Stimulated activated CD8-positive, alpha-beta memory T cell treated with anti-CD3 and anti-CD28 coated beads, Interleukin-15, amount 100 ng/mL, for 24 hours (primary cell): ENCODE results near the gene NUBP1.
"Not testable (repeated sequence)": the region's sequence is repeated elsewhere in the genome, so short reads cannot be mapped to it uniquely, and the experiment has no call there.

Source experiments
- DNase-seq: peaks from one replicate; pipeline ENCODE4 v3.0.0-alpha.2; 2020; ENCODE audit warnings: low read depth

The NUBP1 gene

GRCh38 chr16:10751291-10751697 is 7.7 kb downstream of the NUBP1 start:
- no peak for DNase-seq

- DNase-seq: no peak
Measured at GRCh38 chr16:10752843-10753523, 9.3 kb downstream of the NUBP1 start.

DNA sequence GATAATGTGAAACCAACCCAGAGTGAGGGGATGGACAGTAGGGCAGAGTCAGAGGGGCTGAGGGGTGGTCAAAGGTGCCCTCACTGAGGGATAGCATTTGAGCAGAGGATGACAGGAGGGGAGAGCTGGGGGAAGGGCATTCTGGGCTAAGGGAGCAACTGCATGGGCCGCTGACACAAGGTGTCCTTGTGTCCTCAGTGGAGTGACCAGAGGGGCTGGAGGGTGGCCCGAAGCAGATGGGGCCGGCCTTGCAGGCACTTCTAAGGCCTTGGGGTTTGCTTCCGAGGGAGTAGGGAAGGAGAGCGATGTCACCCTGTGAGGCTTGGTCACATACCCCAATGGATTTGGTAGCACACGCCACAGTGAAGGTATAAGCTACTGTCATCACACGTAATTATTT is 10.0 kb downstream of the NUBP1 start:
- DNase-seq: no peak

DNA sequence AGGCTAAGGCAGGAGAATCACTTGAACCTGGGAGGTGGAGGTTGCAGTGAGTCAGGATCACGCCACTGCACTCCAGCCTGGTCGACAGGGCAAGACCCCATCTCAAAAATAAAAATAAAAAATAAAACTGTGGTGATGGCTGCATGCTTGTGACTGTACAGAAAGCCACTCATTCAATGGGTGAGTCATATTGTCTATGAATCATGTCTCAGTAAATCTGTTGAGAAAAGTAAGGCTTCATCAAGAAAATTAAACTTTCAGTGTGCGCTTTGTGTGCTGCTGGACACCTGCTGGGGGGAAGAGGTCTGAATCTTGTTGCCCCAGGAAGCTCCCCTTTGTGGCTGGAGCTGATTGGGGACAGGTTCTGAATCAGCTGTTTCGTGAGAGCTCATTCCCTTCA is 11.3 kb downstream of the NUBP1 start:
- no peak for DNase-seq

DNA sequence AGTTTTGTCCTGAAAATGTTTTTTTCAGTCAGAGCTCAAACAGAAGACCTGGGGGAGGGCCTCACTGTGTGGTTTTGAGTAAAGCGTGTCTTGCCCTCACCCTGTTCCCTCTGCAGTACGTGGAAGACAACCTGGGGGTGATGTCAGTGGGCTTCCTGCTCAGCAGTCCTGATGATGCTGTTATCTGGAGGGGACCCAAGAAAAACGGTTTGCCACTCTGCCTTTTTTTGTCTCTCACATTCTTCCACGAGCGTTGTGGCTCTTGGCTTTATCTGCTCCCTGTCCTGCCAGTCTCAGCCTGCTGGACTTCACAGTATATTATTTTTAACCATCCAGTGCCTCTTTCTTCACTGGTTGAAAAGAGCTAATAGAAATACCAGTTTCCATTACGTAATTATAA is 12.9 kb downstream of the NUBP1 start:
- no peak for DNase-seq

GRCh38 chr16:10760858-10761257 is 17.2 kb downstream of the NUBP1 start:
- DNase-seq: no peak

- DNase-seq: no peak
Measured at GRCh38 chr16:10761373-10761772, 17.7 kb downstream of the NUBP1 start.

DNA sequence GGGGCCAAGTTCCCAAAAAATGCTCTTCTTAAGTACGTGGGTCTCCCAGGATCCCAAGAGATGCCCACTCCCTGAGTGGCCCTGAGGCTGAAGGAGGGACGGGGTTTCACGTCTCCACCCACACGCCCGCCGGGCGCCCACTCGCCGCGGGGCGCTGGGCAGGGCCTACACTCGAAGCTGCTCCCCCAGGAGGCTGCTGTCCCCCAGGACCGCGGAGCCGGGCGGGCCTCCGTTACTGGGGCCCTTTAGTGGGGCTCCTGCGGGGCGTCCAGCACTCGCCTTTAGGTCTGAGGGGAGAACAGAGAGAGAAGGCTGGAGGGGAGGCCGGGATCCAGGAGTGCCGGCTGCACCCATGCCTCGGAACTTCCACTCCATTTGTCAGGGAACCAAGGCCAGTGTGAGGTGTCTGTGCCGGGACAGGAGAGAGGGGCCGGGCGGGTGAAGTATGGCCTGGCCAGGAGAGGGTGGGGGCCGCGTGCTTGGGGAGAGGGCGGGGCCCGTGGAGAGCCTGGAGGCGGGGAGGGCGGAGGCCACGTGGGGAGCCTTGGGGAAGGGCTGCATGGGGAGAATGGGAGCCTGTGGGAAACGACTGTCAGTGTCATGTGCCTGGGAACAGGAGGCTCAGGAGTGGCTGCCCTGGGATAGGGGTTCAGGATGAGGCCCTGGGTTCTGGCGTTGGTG is 18.8 kb downstream of the NUBP1 start:
- DNase-seq: no peak

- DNase-seq: no peak
Measured at GRCh38 chr16:10763456-10763855, 19.8 kb downstream of the NUBP1 start.

GRCh38 chr16:10765772-10766171 is 22.1 kb downstream of the NUBP1 start:
- DNase-seq: no peak

- no peak for DNase-seq
Measured at GRCh38 chr16:10767127-10767526, 23.5 kb downstream of the NUBP1 start.

- DNase-seq: no peak
Measured at GRCh38 chr16:10769381-10769780, 25.7 kb downstream of the NUBP1 start.

- no peak for DNase-seq
Measured at GRCh38 chr16:10770907-10771306, 27.3 kb downstream of the NUBP1 start.

DNA sequence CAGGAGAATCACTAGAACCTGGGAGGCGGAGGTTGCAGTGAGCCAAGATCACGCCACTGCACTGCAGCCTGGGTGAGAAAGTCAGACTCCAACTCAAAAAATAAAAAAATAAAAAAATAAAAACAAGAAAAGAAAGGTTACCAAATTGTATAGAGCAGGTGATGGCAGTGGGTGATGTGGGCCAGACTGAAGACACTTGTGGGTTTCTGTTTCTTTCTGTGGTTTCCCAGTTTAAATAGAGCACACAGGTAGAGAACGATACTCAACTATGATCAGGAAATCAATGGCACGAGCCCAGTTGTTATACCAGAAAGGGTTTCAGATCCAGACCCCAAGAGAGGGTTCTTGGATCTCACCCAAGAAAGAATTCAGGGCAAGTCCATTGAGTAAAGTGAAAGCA is 32.6 kb downstream of the NUBP1 start:
- no peak for DNase-seq

- DNase-seq: not testable (repeated sequence)
Measured at GRCh38 chr16:10776923-10777322, 33.3 kb downstream of the NUBP1 start.

- no peak for DNase-seq
Measured at GRCh38 chr16:10777356-10777755, 33.7 kb downstream of the NUBP1 start.

- DNase-seq: not testable (repeated sequence)
Measured at GRCh38 chr16:10779908-10780307, 36.3 kb downstream of the NUBP1 start.

GRCh38 chr16:10780628-10781027 is 37.0 kb downstream of the NUBP1 start:
- no peak for DNase-seq

GRCh38 chr16:10782628-10783027 is 39.0 kb downstream of the NUBP1 start:
- DNase-seq: no peak

DNA sequence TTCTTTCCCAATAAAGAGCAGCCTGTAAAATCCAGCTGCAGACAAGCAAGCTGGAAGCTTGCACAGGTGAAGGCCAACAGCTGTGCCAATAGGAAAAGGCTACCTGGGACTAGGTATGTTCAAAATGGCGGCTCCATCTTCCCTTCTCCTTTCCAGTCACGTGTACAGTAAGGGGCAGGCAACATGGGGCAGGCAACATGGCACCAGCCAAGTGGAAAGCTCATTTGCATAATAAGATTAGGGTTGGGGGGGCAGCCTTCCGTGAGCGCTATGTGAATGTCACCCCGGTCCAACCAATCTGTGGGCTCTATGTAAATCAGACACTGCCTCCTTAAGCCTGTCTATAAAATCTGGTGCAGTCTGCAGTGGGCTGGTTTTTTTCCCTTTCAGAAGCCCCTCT is 43.7 kb downstream of the NUBP1 start:
- DNase-seq: no peak

DNA sequence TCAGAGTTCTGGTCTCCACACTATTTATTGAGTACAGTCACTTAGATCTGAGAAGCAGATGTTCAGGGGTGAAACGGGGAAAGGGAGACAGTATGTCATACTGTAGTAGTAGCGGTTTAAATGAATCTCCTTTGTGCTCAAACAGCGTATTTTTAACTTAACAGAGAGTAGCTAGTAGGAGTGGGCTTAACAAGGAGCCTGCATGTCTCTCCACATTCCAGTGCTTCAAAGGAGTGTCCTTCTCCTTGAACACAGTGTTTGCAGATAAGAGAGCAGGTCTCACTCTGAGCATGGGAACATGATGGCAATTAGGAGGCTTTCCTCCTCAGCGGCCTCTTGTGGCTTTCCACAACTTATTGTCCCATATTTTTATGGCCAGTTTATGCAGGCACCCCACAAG is 45.0 kb downstream of the NUBP1 start:
- DNase-seq: not testable (repeated sequence)

- no peak for DNase-seq
Measured at GRCh38 chr16:10791048-10791447, 47.4 kb downstream of the NUBP1 start.

DNA sequence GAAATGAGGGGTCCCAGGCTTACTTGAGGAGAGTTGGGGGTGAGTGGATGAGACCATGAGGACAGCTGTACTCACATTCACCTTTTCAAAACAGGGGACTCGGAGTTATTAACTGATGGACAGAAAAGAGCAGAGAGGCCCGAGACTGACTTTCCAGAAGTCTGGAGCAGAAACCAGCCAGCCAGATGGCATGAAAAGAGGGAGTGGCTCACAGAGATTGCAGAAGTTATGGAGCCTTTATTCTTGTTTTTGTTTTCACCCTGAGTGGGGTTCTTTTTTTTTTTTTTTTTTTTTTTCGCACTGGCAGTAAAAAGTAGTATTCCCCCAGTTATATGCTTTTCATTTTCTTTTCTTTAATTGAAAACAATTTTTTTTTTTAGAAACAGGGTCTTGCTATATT is 56.1 kb downstream of the NUBP1 start:
- DNase-seq: no peak

DNA sequence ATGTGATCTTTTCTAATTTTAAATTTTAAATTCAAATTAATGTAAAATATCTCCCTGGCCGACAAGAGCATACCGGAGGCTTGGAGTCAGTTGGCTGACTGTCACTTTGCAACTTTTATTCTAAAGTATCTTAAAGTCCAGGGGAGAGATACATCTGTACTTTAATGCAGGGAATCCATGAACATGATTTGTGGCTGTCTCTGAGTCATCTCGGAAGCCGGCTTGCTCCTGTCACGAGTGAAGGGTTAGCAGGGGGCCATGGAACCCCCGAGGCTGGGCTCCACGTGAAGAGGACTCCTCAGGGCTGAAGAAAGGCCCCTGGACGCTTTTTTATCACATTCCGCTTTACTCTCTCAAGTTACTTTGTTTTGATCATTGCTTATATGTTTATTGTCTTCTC is 61.7 kb downstream of the NUBP1 start:
- DNase-seq: no peak
